HG03097 (cell line): ENCODE data around the gene TMOD2.
"Not testable (repeated sequence)": the region's sequence is repeated elsewhere in the genome, so short reads cannot be mapped to it uniquely, and the experiment has no call there.

Experiments used
- ATAC-seq: cut with Tn5 transposase; IDR thresholded peaks from one replicate; pipeline ENCODE4 v1.9.1; 2021; ENCODE audit not compliant: unreplicated experiment, low FRiP score

The TMOD2 gene

GRCh38 chr15:51768018-51768417 is 16.6 kb downstream of the TMOD2 start:
- no peak for ATAC-seq

- no peak for ATAC-seq
Observed at GRCh38 chr15:51770902-51771301, 19.5 kb downstream of the TMOD2 start.

GRCh38 chr15:51771773-51772172 is 20.4 kb downstream of the TMOD2 start:
- no peak for ATAC-seq

GRCh38 chr15:51774916-51775315 is 23.5 kb downstream of the TMOD2 start:
- no peak for ATAC-seq

GRCh38 chr15:51775967-51776816 is 24.8 kb downstream of the TMOD2 start:
- no peak for ATAC-seq

GRCh38 chr15:51776952-51777569 is 25.7 kb downstream of the TMOD2 start:
- no peak for ATAC-seq

- ATAC-seq: no peak
Observed at GRCh38 chr15:51780636-51781035, 29.2 kb downstream of the TMOD2 start.

GRCh38 chr15:51781506-51781905 is 30.1 kb downstream of the TMOD2 start:
- no peak for ATAC-seq

- ATAC-seq: no peak
Observed at GRCh38 chr15:51782357-51782896, 31.0 kb downstream of the TMOD2 start.

- no peak for ATAC-seq
Observed at GRCh38 chr15:51783967-51784366, 32.6 kb downstream of the TMOD2 start.

- ATAC-seq: not testable (repeated sequence)
Observed at GRCh38 chr15:51787130-51787529, 35.7 kb downstream of the TMOD2 start.

- not testable (repeated sequence) for ATAC-seq
Observed at GRCh38 chr15:51792474-51792873, 41.1 kb downstream of the TMOD2 start.

GRCh38 chr15:51793521-51794305 is 42.3 kb downstream of the TMOD2 start:
- ATAC-seq: no peak

- ATAC-seq: no peak
Observed at GRCh38 chr15:51796847-51797401, 45.5 kb downstream of the TMOD2 start.

- no peak for ATAC-seq
Observed at GRCh38 chr15:51798281-51798680, 46.9 kb downstream of the TMOD2 start.

- ATAC-seq: no peak
Observed at GRCh38 chr15:51799282-51800252, 48.2 kb downstream of the TMOD2 start.

- ATAC-seq: no peak
Observed at GRCh38 chr15:51801391-51801835, 50.0 kb downstream of the TMOD2 start.

GRCh38 chr15:51802593-51802992 is 51.2 kb downstream of the TMOD2 start:
- no peak for ATAC-seq

GRCh38 chr15:51803965-51804364 is 52.6 kb downstream of the TMOD2 start:
- ATAC-seq: no peak
